HL-60 (cell line): ENCODE measurements around the gene MPZL3.

Source experiments
- DNase-seq, 2 experiments: peaks; one replicate each; pipeline ENCODE4 v3.0.0-alpha.2; 2010 to 2020; ENCODE audit warnings: low read depth in 1 of 2, low spot score in 1 of 2
- H3K27ac ChIP-seq: fragments of 250-450 bp; sonication (Bioruptor Pico); replicated peaks from 2 replicates; pipeline ENCODE4 v1.5.1; 2020; ENCODE audit warnings: mild to moderate bottlenecking, moderate library complexity
- H3K27me3 ChIP-seq: fragments of 250-450 bp; sonication (Bioruptor Pico); 2 replicates; pipeline ENCODE4 v1.5.1; 2021; ENCODE audit warnings: mild to moderate bottlenecking, moderate library complexity; ENCODE audit not compliant: insufficient read depth, poor library complexity, severe bottlenecking
- H3K4me3 ChIP-seq: replicated peaks from 2 replicates; pipeline ENCODE4 v1.5.1; 2011; ENCODE audit warnings: mild to moderate bottlenecking, control low read depth, low read length; ENCODE audit not compliant: insufficient read depth
- GABPA ChIP-seq: IDR thresholded peaks from 2 replicates; pipeline ENCODE4 v1.6.1; 2012; ENCODE audit warnings: low read depth
- POLR2AphosphoS5 ChIP-seq: IDR thresholded peaks from 2 replicates; pipeline ENCODE4 v1.6.1; 2012; ENCODE audit warnings: low read depth
- REST ChIP-seq: IDR thresholded peaks from 2 replicates; pipeline ENCODE4 v1.6.1; 2012; ENCODE audit warnings: low read depth; ENCODE audit not compliant: insufficient replicate concordance
- SPI1 ChIP-seq: IDR thresholded peaks from 2 replicates; pipeline ENCODE4 v1.6.1; 2012; ENCODE audit warnings: low read depth, mild to moderate bottlenecking, borderline replicate concordance
- TF ChIP-seq, protein P1 (sequence below): IDR thresholded peaks from one replicate; pipeline ENCODE4 v1.5.1; 2011; ENCODE audit warnings: low read length, control low read depth, inconsistent platforms; ENCODE audit not compliant: insufficient read depth

MPZL3 gene

GRCh38 chr11:118260353-118260752 lies 8.2 kb upstream of the MPZL3 start:
- Histone ChIP-seq H3K27ac (no peak overlapping the region), H3K4me3 (no peak overlapping the region), H3K27me3 (no peaks in the 10 kb centered on the region)
- TF ChIP-seq, protein P1, sequence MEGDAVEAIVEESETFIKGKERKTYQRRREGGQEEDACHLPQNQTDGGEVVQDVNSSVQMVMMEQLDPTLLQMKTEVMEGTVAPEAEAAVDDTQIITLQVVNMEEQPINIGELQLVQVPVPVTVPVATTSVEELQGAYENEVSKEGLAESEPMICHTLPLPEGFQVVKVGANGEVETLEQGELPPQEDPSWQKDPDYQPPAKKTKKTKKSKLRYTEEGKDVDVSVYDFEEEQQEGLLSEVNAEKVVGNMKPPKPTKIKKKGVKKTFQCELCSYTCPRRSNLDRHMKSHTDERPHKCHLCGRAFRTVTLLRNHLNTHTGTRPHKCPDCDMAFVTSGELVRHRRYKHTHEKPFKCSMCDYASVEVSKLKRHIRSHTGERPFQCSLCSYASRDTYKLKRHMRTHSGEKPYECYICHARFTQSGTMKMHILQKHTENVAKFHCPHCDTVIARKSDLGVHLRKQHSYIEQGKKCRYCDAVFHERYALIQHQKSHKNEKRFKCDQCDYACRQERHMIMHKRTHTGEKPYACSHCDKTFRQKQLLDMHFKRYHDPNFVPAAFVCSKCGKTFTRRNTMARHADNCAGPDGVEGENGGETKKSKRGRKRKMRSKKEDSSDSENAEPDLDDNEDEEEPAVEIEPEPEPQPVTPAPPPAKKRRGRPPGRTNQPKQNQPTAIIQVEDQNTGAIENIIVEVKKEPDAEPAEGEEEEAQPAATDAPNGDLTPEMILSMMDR: no peak
- TF ChIP-seq POLR2AphosphoS5 (no peak), SPI1 (no peak), GABPA (no peak), REST (no peak)
- no peak for DNase-seq

DNA sequence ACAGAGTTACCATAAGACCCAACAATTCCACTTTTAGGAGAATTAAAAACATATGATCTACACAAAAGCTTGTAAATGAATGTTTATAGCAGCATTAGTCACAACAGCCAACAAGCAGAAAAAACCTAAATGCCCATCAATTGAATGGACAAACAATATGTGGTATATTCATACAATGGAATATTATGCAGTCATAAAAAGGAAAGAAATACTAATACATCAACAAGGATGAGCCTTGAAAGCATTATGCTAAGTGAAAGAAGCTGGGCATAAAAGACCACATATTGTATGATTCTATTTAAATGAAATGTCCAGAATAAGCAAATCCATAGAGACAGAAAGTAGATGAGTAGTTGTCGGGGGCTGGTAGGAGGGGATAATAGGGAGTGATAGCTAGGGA lies 7.0 kb upstream of the MPZL3 start:
- no peak for DNase-seq
- Histone ChIP-seq H3K4me3 (no peak overlapping the region), H3K27me3 (no peaks in the 10 kb centered on the region), H3K27ac (no peak overlapping the region)
- TF ChIP-seq SPI1 (no peak), GABPA (no peak), REST (no peak), POLR2AphosphoS5 (no peak)
- TF ChIP-seq, protein P1: no peak

DNA sequence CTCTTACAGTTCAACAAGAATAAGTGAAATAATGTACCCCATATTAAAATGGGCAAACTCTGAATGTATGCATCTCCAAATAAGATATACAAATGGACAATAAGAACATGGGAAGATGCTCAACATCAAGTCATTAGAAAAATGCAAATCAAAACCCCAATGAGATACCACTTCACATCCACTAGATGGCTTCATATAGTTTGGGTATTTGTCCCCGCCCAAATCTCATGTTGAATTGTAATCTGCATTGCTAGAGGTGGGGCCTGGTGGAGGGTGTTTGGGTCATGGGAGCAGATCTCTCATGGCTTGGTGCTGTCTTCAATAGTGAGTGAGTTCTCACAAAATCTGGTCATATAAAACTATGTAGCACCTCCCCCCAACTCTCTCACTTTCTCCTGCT lies 6.2 kb upstream of the MPZL3 start:
- DNase-seq: no peak
- Histone ChIP-seq H3K27me3 (no peaks in the 10 kb centered on the region), H3K27ac (no peak overlapping the region), H3K4me3 (no peak overlapping the region)
- TF ChIP-seq POLR2AphosphoS5 (no peak), REST (no peak), SPI1 (no peak), GABPA (no peak)
- TF ChIP-seq, protein P1: no peak
